SKM-1 treated with dmso at 0.1 percent for 144 hours (cell line): ENCODE results near the gene CRADD.
"Not testable (repeated sequence)": the region's sequence is repeated elsewhere in the genome, so short reads cannot be mapped to it uniquely, and the experiment has no call there.

Experiments used
- DNase-seq: peaks from one replicate; lab custom pipeline; 2025; ENCODE audit not compliant: unreplicated experiment; lab: John Stamatoyannopoulos, UW

The CRADD gene

GRCh38 chr12:93734784-93735183 is 57.6 kb downstream of the CRADD start:
- DNase-seq = no peak

GRCh38 chr12:93736640-93737178 is 59.5 kb downstream of the CRADD start:
- DNase-seq = no peak

- no peak for DNase-seq
Measured at GRCh38 chr12:93737457-93738198, 60.5 kb downstream of the CRADD start.

GRCh38 chr12:93738199-93739058 is 61.3 kb downstream of the CRADD start:
- DNase-seq = no peak

GRCh38 chr12:93740751-93741150 is 63.6 kb downstream of the CRADD start:
- DNase-seq = no peak

- DNase-seq = no peak
Measured at GRCh38 chr12:93741659-93742109, 64.5 kb downstream of the CRADD start.

- no peak for DNase-seq
Measured at GRCh38 chr12:93742110-93742934, 65.1 kb downstream of the CRADD start.

GRCh38 chr12:93743229-93743998 is 66.2 kb downstream of the CRADD start:
- no peak for DNase-seq

GRCh38 chr12:93743999-93744689 is 67.0 kb downstream of the CRADD start:
- DNase-seq = no peak

- no peak for DNase-seq
Measured at GRCh38 chr12:93745286-93745685, 68.1 kb downstream of the CRADD start.

GRCh38 chr12:93746572-93747168 is 69.5 kb downstream of the CRADD start:
- DNase-seq = no peak

GRCh38 chr12:93748672-93749383 is 71.7 kb downstream of the CRADD start:
- DNase-seq = no peak

GRCh38 chr12:93749515-93749914 is 72.3 kb downstream of the CRADD start:
- DNase-seq = no peak

GRCh38 chr12:93750056-93750455 is 72.9 kb downstream of the CRADD start:
- DNase-seq = no peak

GRCh38 chr12:93751864-93752610 is 74.9 kb downstream of the CRADD start:
- DNase-seq = no peak

- no peak for DNase-seq
Measured at GRCh38 chr12:93753285-93753684, 76.1 kb downstream of the CRADD start.

- no peak for DNase-seq
Measured at GRCh38 chr12:93753838-93754429, 76.8 kb downstream of the CRADD start.

GRCh38 chr12:93754859-93755258 is 77.7 kb downstream of the CRADD start:
- not testable (repeated sequence) for DNase-seq
